HepG2 (cell line): Measurements from ENCODE around the gene VWA7. TPM values are rescaled to one million over a fixed set of nuclear protein-coding genes. Genes with fewer than 3 reads are reported as not detected.

Experiments
- ERF ChIP-seq: IDR thresholded peaks from 2 replicates; pipeline ENCODE4 v1.6.1; 2018; ENCODE audit warnings: missing biosample characterization, missing genetic modification reagents
- GATA4 ChIP-seq: sonication (generic); IDR thresholded peaks from 2 replicates; pipeline ENCODE4 v1.6.1; 2016; ENCODE audit warnings: antibody characterized with exemption, low read depth, borderline replicate concordance
- MAFF ChIP-seq: IDR thresholded peaks from 2 replicates; pipeline ENCODE4 v1.6.1; 2011; ENCODE audit warnings: low read depth, low read length, improper control_type of control experiment
- SOX6 ChIP-seq, 2 experiments: fragments of 450-650 bp in 1 of 2; sonication (generic) in 1 of 2; formaldehyde crosslinking in 1 of 2; IDR thresholded peaks; 2 replicates each; pipeline versions ENCODE4 v1.4.0 to v1.6.1; 2017 to 2020; ENCODE audit warnings: antibody characterized with exemption in 1 of 2, mild to moderate bottlenecking in 1 of 2, missing genetic modification reagents in 1 of 2
- SRSF1 ChIP-seq: fragments of 200-400 bp; formaldehyde crosslinking; optimal IDR thresholded peaks from 2 replicates; pipeline ENCODE3; 2017; ENCODE audit warnings: mild to moderate bottlenecking, low read depth, low read length, moderate library complexity
- SSRP1 ChIP-seq: IDR thresholded peaks from 2 replicates; pipeline ENCODE4 v1.6.1; 2016; ENCODE audit warnings: control low read depth
- ZFP36L2 ChIP-seq: sonication (generic); formaldehyde crosslinking; IDR thresholded peaks from 2 replicates; pipeline ENCODE4 v1.4.0; 2020; ENCODE audit warnings: missing genetic modification reagents
- ZMYM4 ChIP-seq: sonication (generic); formaldehyde crosslinking; IDR thresholded peaks from 2 replicates; pipeline ENCODE4 v1.8.1; 2023; ENCODE audit warnings: mild to moderate bottlenecking, missing genetic modification reagents
- ZNF17 ChIP-seq: sonication (generic); formaldehyde crosslinking; IDR thresholded peaks from 2 replicates; pipeline ENCODE4 v1.5.0; 2020; ENCODE audit warnings: mild to moderate bottlenecking, missing genetic modification reagents
- ZNF224 ChIP-seq: sonication (generic); formaldehyde crosslinking; IDR thresholded peaks from 2 replicates; pipeline ENCODE4 v1.5.0; 2020; ENCODE audit warnings: mild to moderate bottlenecking, missing genetic modification reagents
- ZNF329 ChIP-seq: sonication (generic); formaldehyde crosslinking; IDR thresholded peaks from 2 replicates; pipeline ENCODE4 v1.9.0; 2021; ENCODE audit warnings: low read depth, mild to moderate bottlenecking, missing genetic modification reagents
- ZNF382 ChIP-seq: sonication (generic); formaldehyde crosslinking; IDR thresholded peaks from 2 replicates; pipeline ENCODE4 v1.5.0; 2020; ENCODE audit warnings: missing genetic modification reagents, mild to moderate bottlenecking, borderline replicate concordance
- ZNF619 ChIP-seq: sonication (generic); formaldehyde crosslinking; IDR thresholded peaks from 2 replicates; pipeline ENCODE4 v1.4.0; 2020; ENCODE audit warnings: mild to moderate bottlenecking, missing genetic modification reagents
- ZNF709 ChIP-seq: sonication (generic); formaldehyde crosslinking; IDR thresholded peaks from 2 replicates; pipeline ENCODE4 v1.5.0; 2020; ENCODE audit warnings: mild to moderate bottlenecking, missing genetic modification reagents
- ZNF784 ChIP-seq: sonication (generic); formaldehyde crosslinking; IDR thresholded peaks from 2 replicates; pipeline ENCODE4 v1.5.1; 2020; ENCODE audit warnings: missing genetic modification reagents, mild to moderate bottlenecking, borderline replicate concordance
- ZNF850 ChIP-seq: sonication (generic); formaldehyde crosslinking; conservative IDR thresholded peaks from 2 replicates; pipeline ENCODE4 v1.9.0; 2021; ENCODE audit warnings: mild to moderate bottlenecking, missing genetic modification reagents
- ZNF891 ChIP-seq: sonication (generic); formaldehyde crosslinking; IDR thresholded peaks from 2 replicates; pipeline ENCODE4 v1.5.0; 2020; ENCODE audit warnings: mild to moderate bottlenecking, missing genetic modification reagents
- polyA plus RNA-seq, 8 experiments: library from polyadenylated mRNA; depleted of rRNA in 3 of 8; stranded (reverse) in 7 of 8; unstranded in 1 of 8; fragments of >200 nt; fragmentation: Illumina TruSeq in 4 of 8; extraction: Trizol in 4 of 8; gene quantifications; 2 replicates each; pipeline versions ENCODE4 v1.2.1 to v1.2.3, GENCODE V29; 2011 to 2016; ENCODE audit warnings: low read depth in 4 of 8, missing spikeins in 1 of 8, mixed read lengths in 1 of 8; ENCODE audit not compliant: insufficient read depth in 1 of 8
- total RNA-seq, 5 experiments: library from RNA; depleted of rRNA; stranded (reverse); fragments of >200 nt; fragmentation: Illumina TruSeq; extraction: Trizol; gene quantifications; 2 replicates each; pipeline ENCODE4 v1.2.3, GENCODE V29; 2016; ENCODE audit warnings: low read depth in 1 of 5
- TF ChIP-seq, protein P1 (sequence below): sonication (generic); formaldehyde crosslinking; IDR thresholded peaks from 2 replicates; pipeline ENCODE4 v1.4.0; 2020; ENCODE audit warnings: missing genetic modification reagents
- TF ChIP-seq, protein P2 (sequence below): sonication (generic); formaldehyde crosslinking; IDR thresholded peaks from 2 replicates; pipeline ENCODE4 v1.9.0; 2022; ENCODE audit warnings: low read depth, missing genetic modification reagents
- TF ChIP-seq, protein P3 (sequence below): sonication (generic); formaldehyde crosslinking; IDR thresholded peaks from 2 replicates; pipeline ENCODE4 v1.8.1; 2023; ENCODE audit warnings: mild to moderate bottlenecking, missing genetic modification reagents
- TF ChIP-seq, protein P4 (sequence below): IDR thresholded peaks from 2 replicates; pipeline ENCODE4 v1.6.1; 2016; ENCODE audit warnings: low read depth, borderline replicate concordance
- TF ChIP-seq, protein P5 (sequence below): sonication (generic); formaldehyde crosslinking; IDR thresholded peaks from 2 replicates; pipeline ENCODE4 v1.8.0; 2022; ENCODE audit warnings: mild to moderate bottlenecking, missing genetic modification reagents; ENCODE audit not compliant: insufficient replicate concordance

The VWA7 gene
- total and polyA plus RNA-seq, 2 of the 13 experiments (the other 11 are each of a cell fraction or from before 2014, with no cell fraction given), result 0.86 to 3.3 TPM

DNA sequence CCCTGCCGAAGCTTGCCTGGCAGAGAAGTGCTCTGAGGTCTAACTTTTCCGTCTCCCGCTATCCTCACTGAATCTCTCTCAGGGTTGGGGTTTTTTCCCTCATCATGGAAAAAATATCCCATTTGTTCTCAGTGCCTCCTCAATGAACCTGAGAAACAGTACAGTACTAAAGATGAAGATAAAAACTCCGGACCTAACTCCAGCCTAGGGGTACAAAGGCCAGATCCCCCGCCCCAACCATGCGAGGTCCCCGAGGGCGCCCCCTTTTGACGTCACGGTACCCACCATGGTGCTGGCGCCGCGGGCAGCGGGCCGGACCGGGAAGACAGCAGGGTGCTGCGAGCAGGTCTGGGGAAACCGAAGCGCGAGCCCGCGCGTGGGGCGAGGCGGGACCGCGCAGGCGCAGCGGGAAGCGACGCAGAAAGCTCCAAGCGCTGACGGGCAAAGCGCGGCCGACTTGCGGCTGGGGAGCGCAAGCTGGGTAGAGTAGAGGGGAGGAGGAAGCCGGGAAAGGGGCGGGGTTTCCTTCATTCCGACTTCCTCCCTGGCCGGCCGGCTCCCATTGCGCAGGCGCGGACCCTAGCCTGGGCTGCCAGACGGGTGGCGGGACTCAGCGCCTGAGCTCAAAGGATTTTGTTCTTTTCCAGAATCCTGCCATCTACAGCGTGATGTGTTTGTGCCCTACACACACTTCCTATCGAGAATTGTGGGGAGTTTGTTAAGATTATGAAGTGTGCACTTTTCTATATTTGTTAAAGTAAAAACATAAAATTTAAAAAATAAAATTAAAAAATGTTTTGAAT is 29.5 kb upstream of the VWA7 start, which contains the start of gene LSM2 (continued):
- TF ChIP-seq ZNF784 (CRISPR knock-in tag), result peak; percentile 90; the same call in 1 of the 2 replicates
- TF ChIP-seq, protein P1, sequence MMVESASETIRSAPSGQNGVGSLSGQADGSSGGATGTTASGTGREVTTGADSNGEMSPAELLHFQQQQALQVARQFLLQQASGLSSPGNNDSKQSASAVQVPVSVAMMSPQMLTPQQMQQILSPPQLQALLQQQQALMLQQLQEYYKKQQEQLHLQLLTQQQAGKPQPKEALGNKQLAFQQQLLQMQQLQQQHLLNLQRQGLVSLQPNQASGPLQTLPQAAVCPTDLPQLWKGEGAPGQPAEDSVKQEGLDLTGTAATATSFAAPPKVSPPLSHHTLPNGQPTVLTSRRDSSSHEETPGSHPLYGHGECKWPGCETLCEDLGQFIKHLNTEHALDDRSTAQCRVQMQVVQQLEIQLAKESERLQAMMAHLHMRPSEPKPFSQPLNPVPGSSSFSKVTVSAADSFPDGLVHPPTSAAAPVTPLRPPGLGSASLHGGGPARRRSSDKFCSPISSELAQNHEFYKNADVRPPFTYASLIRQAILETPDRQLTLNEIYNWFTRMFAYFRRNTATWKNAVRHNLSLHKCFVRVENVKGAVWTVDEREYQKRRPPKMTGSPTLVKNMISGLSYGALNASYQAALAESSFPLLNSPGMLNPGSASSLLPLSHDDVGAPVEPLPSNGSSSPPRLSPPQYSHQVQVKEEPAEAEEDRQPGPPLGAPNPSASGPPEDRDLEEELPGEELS (CRISPR knock-in tag), result peak; percentile 65
- TF ChIP-seq ZNF17 (CRISPR knock-in tag), result no peak
- TF ChIP-seq SRSF1, result peak; percentile 62
- peak; percentile 89 for TF ChIP-seq ERF (CRISPR knock-in tag)
- TF ChIP-seq MAFF, result no peak
- TF ChIP-seq ZMYM4, result peak; percentile 89
- TF ChIP-seq ZFP36L2 (CRISPR knock-in tag), result 0 out of 2 replicates have a peak, but pooled peaks have one; percentile 69
- TF ChIP-seq ZNF891 (CRISPR knock-in tag), result peak; percentile 93
- peak; percentile 27; the same call in 1 of the 2 replicates for TF ChIP-seq GATA4
- TF ChIP-seq, protein P2, sequence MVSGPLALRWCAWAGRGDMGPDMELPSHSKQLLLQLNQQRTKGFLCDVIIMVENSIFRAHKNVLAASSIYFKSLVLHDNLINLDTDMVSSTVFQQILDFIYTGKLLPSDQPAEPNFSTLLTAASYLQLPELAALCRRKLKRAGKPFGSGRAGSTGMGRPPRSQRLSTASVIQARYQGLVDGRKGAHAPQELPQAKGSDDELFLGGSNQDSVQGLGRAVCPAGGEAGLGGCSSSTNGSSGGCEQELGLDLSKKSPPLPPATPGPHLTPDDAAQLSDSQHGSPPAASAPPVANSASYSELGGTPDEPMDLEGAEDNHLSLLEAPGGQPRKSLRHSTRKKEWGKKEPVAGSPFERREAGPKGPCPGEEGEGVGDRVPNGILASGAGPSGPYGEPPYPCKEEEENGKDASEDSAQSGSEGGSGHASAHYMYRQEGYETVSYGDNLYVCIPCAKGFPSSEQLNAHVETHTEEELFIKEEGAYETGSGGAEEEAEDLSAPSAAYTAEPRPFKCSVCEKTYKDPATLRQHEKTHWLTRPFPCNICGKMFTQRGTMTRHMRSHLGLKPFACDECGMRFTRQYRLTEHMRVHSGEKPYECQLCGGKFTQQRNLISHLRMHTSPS (CRISPR knock-in tag), result peak; percentile 83
- 0 out of 2 replicates have a peak, but pooled peaks have one; percentile 71 for TF ChIP-seq ZNF224 (CRISPR knock-in tag)
- peak; percentile 84; the same call in 1 of the 2 replicates for TF ChIP-seq ZNF619 (CRISPR knock-in tag)
- TF ChIP-seq, protein P3, sequence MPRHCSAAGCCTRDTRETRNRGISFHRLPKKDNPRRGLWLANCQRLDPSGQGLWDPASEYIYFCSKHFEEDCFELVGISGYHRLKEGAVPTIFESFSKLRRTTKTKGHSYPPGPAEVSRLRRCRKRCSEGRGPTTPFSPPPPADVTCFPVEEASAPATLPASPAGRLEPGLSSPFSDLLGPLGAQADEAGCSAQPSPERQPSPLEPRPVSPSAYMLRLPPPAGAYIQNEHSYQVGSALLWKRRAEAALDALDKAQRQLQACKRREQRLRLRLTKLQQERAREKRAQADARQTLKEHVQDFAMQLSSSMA (CRISPR knock-in tag), result peak; percentile 91; the same call in 1 of the 2 replicates
- no peak for TF ChIP-seq SSRP1 (CRISPR knock-in tag)
- TF ChIP-seq ZNF709, result peak; percentile 88
- TF ChIP-seq ZNF329 (CRISPR knock-in tag), result 0 out of 2 replicates have a peak, but pooled peaks have one; percentile 82
- TF ChIP-seq, protein P4, sequence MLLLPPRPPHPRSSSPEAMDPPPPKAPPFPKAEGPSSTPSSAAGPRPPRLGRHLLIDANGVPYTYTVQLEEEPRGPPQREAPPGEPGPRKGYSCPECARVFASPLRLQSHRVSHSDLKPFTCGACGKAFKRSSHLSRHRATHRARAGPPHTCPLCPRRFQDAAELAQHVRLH (CRISPR knock-in tag), result peak; percentile 84
- no peak; the same call in 1 of the 2 replicates for TF ChIP-seq ZNF850
- TF ChIP-seq ZNF382 (CRISPR knock-in tag), result no peak
- TF ChIP-seq, protein P5, sequence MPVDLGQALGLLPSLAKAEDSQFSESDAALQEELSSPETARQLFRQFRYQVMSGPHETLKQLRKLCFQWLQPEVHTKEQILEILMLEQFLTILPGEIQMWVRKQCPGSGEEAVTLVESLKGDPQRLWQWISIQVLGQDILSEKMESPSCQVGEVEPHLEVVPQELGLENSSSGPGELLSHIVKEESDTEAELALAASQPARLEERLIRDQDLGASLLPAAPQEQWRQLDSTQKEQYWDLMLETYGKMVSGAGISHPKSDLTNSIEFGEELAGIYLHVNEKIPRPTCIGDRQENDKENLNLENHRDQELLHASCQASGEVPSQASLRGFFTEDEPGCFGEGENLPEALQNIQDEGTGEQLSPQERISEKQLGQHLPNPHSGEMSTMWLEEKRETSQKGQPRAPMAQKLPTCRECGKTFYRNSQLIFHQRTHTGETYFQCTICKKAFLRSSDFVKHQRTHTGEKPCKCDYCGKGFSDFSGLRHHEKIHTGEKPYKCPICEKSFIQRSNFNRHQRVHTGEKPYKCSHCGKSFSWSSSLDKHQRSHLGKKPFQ, result peak; percentile 63
- no peak for TF ChIP-seq SOX6 (IDR thresholded peaks at IDR 0.05)
- TF ChIP-seq SOX6 (CRISPR knock-in tag; IDR thresholded peaks at IDR 0.05), result peak; percentile 89
